A673 (cell line): Measurements from ENCODE around the gene COMP. TPM values are rescaled to one million over a fixed set of nuclear protein-coding genes. Genes with fewer than 3 reads are reported as not detected.

ENCODE experiments used
- BruUV-seq: library from RNA; stranded (reverse); fragments of 400-500 nt; replicated peaks from 2 replicates; lab custom pipeline; 2021; lab: Mats Ljungman, UMichigan
- CTCF ChIA-PET: fragments of 300-600 bp; sonication (Branson Sonifier 250); formaldehyde crosslinking; loops from one replicate; lab custom pipeline; 2022; ENCODE audit warnings: antibody characterized with exemption; lab: Charles Lee
- POLR2A ChIA-PET: fragments of 300-600 bp; sonication (Branson Sonifier 250); formaldehyde crosslinking; loops from one replicate; lab custom pipeline; 2022; ENCODE audit warnings: antibody characterized with exemption; ENCODE audit not compliant: low non-redundant PET; lab: Charles Lee
- DNase-seq: peaks from one replicate; pipeline ENCODE4 v3.0.0-alpha.2; 2015; ENCODE audit warnings: low spot score
- H3K27ac ChIP-seq: fragments of 200-600 bp; sonication (generic); 2 replicates; pipeline ENCODE4 v1.5.1; 2016; ENCODE audit warnings: mixed run types, low read depth, mild to moderate bottlenecking, mixed read lengths, antibody characterized with exemption, low read length; ENCODE audit not compliant: poor library complexity, severe bottlenecking
- H3K27me3 ChIP-seq: fragments of 200-600 bp; sonication (generic); replicated peaks from 2 replicates; pipeline ENCODE4 v1.6.1; 2017; ENCODE audit warnings: mixed run types, low read depth, mild to moderate bottlenecking, mixed read lengths, antibody characterized with exemption, low read length; ENCODE audit not compliant: insufficient read depth, poor library complexity
- H3K36me3 ChIP-seq: fragments of 200-600 bp; sonication (generic); 2 replicates; pipeline ENCODE4 v1.6.1; 2016; ENCODE audit warnings: mixed run types, mild to moderate bottlenecking, mixed read lengths, antibody characterized with exemption, low read length; ENCODE audit not compliant: insufficient read depth, poor library complexity, severe bottlenecking
- H3K4me1 ChIP-seq: fragments of 200-600 bp; sonication (generic); 2 replicates; pipeline ENCODE4 v1.6.1; 2017; ENCODE audit warnings: mixed run types, mild to moderate bottlenecking, mixed read lengths, antibody characterized with exemption, low read length; ENCODE audit not compliant: insufficient read depth, poor library complexity, severe bottlenecking
- H3K4me3 ChIP-seq: fragments of 200-600 bp; sonication (generic); 2 replicates; pipeline ENCODE4 v1.5.1; 2016; ENCODE audit warnings: low read depth, mixed run types, mild to moderate bottlenecking, mixed read lengths, low read length; ENCODE audit not compliant: poor library complexity, severe bottlenecking
- H3K9me3 ChIP-seq: fragments of 200-600 bp; sonication (generic); 2 replicates; pipeline ENCODE4 v1.6.1; 2016; ENCODE audit warnings: mixed run types, low read depth, mild to moderate bottlenecking, mixed read lengths, antibody characterized with exemption, low read length; ENCODE audit not compliant: poor library complexity, severe bottlenecking
- CTCF ChIP-seq: fragments of 300-800, 200-600 bp; sonication (generic); conservative IDR thresholded peaks from 2 replicates; pipeline ENCODE4 v1.5.1; 2017; ENCODE audit warnings: low read depth, mild to moderate bottlenecking, antibody characterized with exemption, low read length, moderate library complexity, mixed read lengths
- EZH2 ChIP-seq: fragments of 200-600 bp; sonication (generic); IDR thresholded peaks from 2 replicates; pipeline ENCODE4 v1.6.1; 2017; ENCODE audit warnings: borderline replicate concordance, low read depth, mild to moderate bottlenecking, mixed read lengths, antibody characterized with exemption, low read length; ENCODE audit not compliant: poor library complexity, severe bottlenecking
- intact Hi-C: fragments of 100-400 bp; cut with micrococcal nuclease; formaldehyde crosslinking; loops from one replicate; pipeline ENCODE4 v1.10.0; 2022; ENCODE audit not compliant: unreplicated experiment
- total RNA-seq: library from RNA; stranded (reverse); gene quantifications from 2 replicates; pipeline ENCODE4 v1.2.3, GENCODE V29; 2021

Gene COMP
- total RNA-seq, 1 experiment from 2014 or later: not detected

- no peak for DNase-seq
- Histone ChIP-seq H3K36me3 (no peaks in the 10 kb centered on the region), H3K4me1 (peaks cover 5% of the 10 kb centered on the region), H3K27ac (no peak overlapping the region), H3K4me3 (no peak overlapping the region), H3K9me3 (no peaks in the 10 kb centered on the region), H3K27me3 (peaks cover 44% of the 10 kb centered on the region)
- CTCF ChIA-PET: no interaction called here
- no TSS peak for BruUV-seq
- TF ChIP-seq CTCF: no peak
- no peak for TF ChIP-seq EZH2
- intact Hi-C loops: no loop called here
- POLR2A ChIA-PET: no interaction called here
These were observed 2.9 kb upstream of the COMP start for GRCh38 chr19:18794029-18794313.

- Histone ChIP-seq H3K4me3 (no peak overlapping the region), H3K36me3 (no peaks in the 10 kb centered on the region), H3K27ac (no peak overlapping the region), H3K27me3 (peaks cover 50% of the 10 kb centered on the region), H3K4me1 (peaks cover 6% of the 10 kb centered on the region), H3K9me3 (no peaks in the 10 kb centered on the region)
- ChIA-PET POLR2A (no interaction called here), CTCF (no interaction called here)
- no TSS peak for BruUV-seq
- DNase-seq: no peak
- TF ChIP-seq EZH2 (no peak), CTCF (no peak)
- intact Hi-C loops: no loop called here
These were observed 2.3 kb upstream of the COMP start for GRCh38 chr19:18793144-18794028.

- H3K4me1 ChIP-seq: peaks cover 6% of the 10 kb centered on the region
- H3K36me3 ChIP-seq: no peaks in the 10 kb centered on the region
- H3K4me3 ChIP-seq: no peak overlapping the region
- no TSS peak for BruUV-seq
- no peak for DNase-seq
- TF ChIP-seq CTCF (no peak), EZH2 (no peak)
- CTCF ChIA-PET: no interaction called here
- POLR2A ChIA-PET: no interaction called here
- H3K9me3 ChIP-seq: no peaks in the 10 kb centered on the region
- H3K27me3 ChIP-seq: peaks cover 50% of the 10 kb centered on the region
- no peak overlapping the region for H3K27ac ChIP-seq
- intact Hi-C loops: no loop called here
These were observed 1.6 kb upstream of the COMP start for GRCh38 chr19:18792661-18793060.
